ENCODE measurements around the gene CBR1. TPM values are rescaled to one million over a fixed set of nuclear protein-coding genes. Genes with fewer than 3 reads are reported as not detected.

Gene CBR1
- total RNA-seq, 1 experiment from 2014 or later: 139 TPM

GRCh38 chr21:36040389-36040788 lies 29.4 kb upstream of the CBR1 start:
- Histone ChIP-seq H3K36me3 (peaks cover 77% of the 10 kb centered on the region), H3K27me3 (no peaks in the 10 kb centered on the region), H3K9me3 (no peaks in the 10 kb centered on the region), H3K4me3 (no peak overlapping the region)
- DNase-seq: no peak

- H3K4me3 ChIP-seq: no peak overlapping the region
- H3K27me3 ChIP-seq: no peaks in the 10 kb centered on the region
- no peak for DNase-seq
- H3K36me3 ChIP-seq: peaks cover 75% of the 10 kb centered on the region
- H3K9me3 ChIP-seq: no peaks in the 10 kb centered on the region
Measured at GRCh38 chr21:36041910-36042309, 27.9 kb upstream of the CBR1 start.

- H3K27me3 ChIP-seq: no peaks in the 10 kb centered on the region
- H3K4me3 ChIP-seq: no peak overlapping the region
- no peak for DNase-seq
- H3K9me3 ChIP-seq: no peaks in the 10 kb centered on the region
- H3K36me3 ChIP-seq: peaks cover 67% of the 10 kb centered on the region
Measured at GRCh38 chr21:36044056-36044455, 25.8 kb upstream of the CBR1 start.

- Histone ChIP-seq H3K9me3 (no peaks in the 10 kb centered on the region), H3K4me3 (no peak overlapping the region), H3K27me3 (no peaks in the 10 kb centered on the region), H3K36me3 (peaks cover 70% of the 10 kb centered on the region)
- DNase-seq: no peak
Measured at GRCh38 chr21:36045993-36046392, 23.8 kb upstream of the CBR1 start.

- Histone ChIP-seq H3K4me3 (no peak overlapping the region), H3K36me3 (peaks cover 72% of the 10 kb centered on the region), H3K9me3 (no peaks in the 10 kb centered on the region), H3K27me3 (no peaks in the 10 kb centered on the region)
- DNase-seq: no peak
Measured at GRCh38 chr21:36047139-36047538, 22.7 kb upstream of the CBR1 start.

- Histone ChIP-seq H3K27me3 (no peaks in the 10 kb centered on the region), H3K36me3 (peaks cover 73% of the 10 kb centered on the region), H3K9me3 (no peaks in the 10 kb centered on the region), H3K4me3 (no peak overlapping the region)
- DNase-seq: no peak
Measured at GRCh38 chr21:36048357-36048756, 21.5 kb upstream of the CBR1 start.

GRCh38 chr21:36052860-36053714 lies 16.7 kb upstream of the CBR1 start:
- Histone ChIP-seq H3K27me3 (no peaks in the 10 kb centered on the region), H3K9me3 (no peaks in the 10 kb centered on the region), H3K36me3 (peaks cover 77% of the 10 kb centered on the region), H3K4me3 (no peak overlapping the region)
- DNase-seq: no peak

- no peaks in the 10 kb centered on the region for H3K9me3 ChIP-seq
- no peak for DNase-seq
- H3K36me3 ChIP-seq: peaks cover 80% of the 10 kb centered on the region
- no peak overlapping the region for H3K4me3 ChIP-seq
- no peaks in the 10 kb centered on the region for H3K27me3 ChIP-seq
Measured at GRCh38 chr21:36053715-36054062, 16.1 kb upstream of the CBR1 start.

- H3K9me3 ChIP-seq: no peaks in the 10 kb centered on the region
- H3K36me3 ChIP-seq: peaks cover 72% of the 10 kb centered on the region
- DNase-seq: no peak
Measured at GRCh38 chr21:36055551-36055950, 14.3 kb upstream of the CBR1 start.

GRCh38 chr21:36059823-36060158 lies 10.0 kb upstream of the CBR1 start:
- Histone ChIP-seq H3K4me3 (peak overlapping the region; percentile 72), H3K27me3 (no peaks in the 10 kb centered on the region), H3K9me3 (no peaks in the 10 kb centered on the region), H3K36me3 (peaks cover 41% of the 10 kb centered on the region)
- peak; percentile 45 for DNase-seq

More at GRCh38 chr21:36055551-36055950, 14.3 kb upstream of the CBR1 start:
- Histone ChIP-seq H3K27me3 (no peaks in the 10 kb centered on the region), H3K4me3 (no peak overlapping the region)

GRCh38 chr21:36060159-36060921 lies 9.5 kb upstream of the CBR1 start, which contains the start of gene SETD4:
TSS of gene SETD4 (minus strand) at chr21:36060526. CDS start at chr21:36058888, 1,638 bp downstream.
- H3K9me3 ChIP-seq: no peaks in the 10 kb centered on the region
- H3K4me3 ChIP-seq: peak within 1 kb of the TSS; percentile 72
- peak; percentile 92 for DNase-seq
- H3K27me3 ChIP-seq: no peaks in the 10 kb centered on the region
- H3K36me3 ChIP-seq: peaks cover 36% of the 10 kb centered on the region

GRCh38 chr21:36061445-36061844 lies 8.4 kb upstream of the CBR1 start:
- no peak for DNase-seq
- Histone ChIP-seq H3K36me3 (peaks cover 25% of the 10 kb centered on the region), H3K27me3 (no peaks in the 10 kb centered on the region), H3K4me3 (no peak overlapping the region; the same call in 1 of the 2 replicates), H3K9me3 (no peaks in the 10 kb centered on the region)

GRCh38 chr21:36063375-36064084 lies 6.3 kb upstream of the CBR1 start:
- DNase-seq: no peak
- peaks cover 4% of the 10 kb centered on the region; the same call in 1 of the 2 replicates for H3K36me3 ChIP-seq

GRCh38 chr21:36064085-36064460 lies 5.8 kb upstream of the CBR1 start:
- no peaks in the 10 kb centered on the region for H3K27me3 ChIP-seq
- H3K36me3 ChIP-seq: peaks cover under 1% of the 10 kb centered on the region; the same call in 1 of the 2 replicates
- no peak for DNase-seq
- H3K9me3 ChIP-seq: peaks cover 9% of the 10 kb centered on the region
- no peak overlapping the region for H3K4me3 ChIP-seq

More at GRCh38 chr21:36063375-36064084, 6.3 kb upstream of the CBR1 start:
- Histone ChIP-seq H3K27me3 (no peaks in the 10 kb centered on the region), H3K9me3 (peaks cover 4% of the 10 kb centered on the region; the same call in 1 of the 2 replicates), H3K4me3 (no peak overlapping the region)

GRCh38 chr21:36065497-36066036 lies 4.3 kb upstream of the CBR1 start:
- DNase-seq: no peak
- Histone ChIP-seq H3K4me3 (no peak overlapping the region), H3K27me3 (no peaks in the 10 kb centered on the region), H3K36me3 (peaks cover 3% of the 10 kb centered on the region; the same call in 1 of the 2 replicates), H3K9me3 (peaks cover 13% of the 10 kb centered on the region)

- no peak for DNase-seq
Measured at GRCh38 chr21:36068748-36069398, 951 bp upstream of the CBR1 start.

More at GRCh38 chr21:36068748-36069398, 951 bp upstream of the CBR1 start:
- H3K9me3 ChIP-seq: peaks cover 13% of the 10 kb centered on the region
- no peaks in the 10 kb centered on the region for H3K27me3 ChIP-seq
- no peak overlapping the region for H3K4me3 ChIP-seq
- H3K36me3 ChIP-seq: peaks cover 18% of the 10 kb centered on the region

All from MG63 (cell line).